Measurements from ENCODE around the gene ZNRF2.
"Not testable (repeated sequence)": the region's sequence is repeated elsewhere in the genome, so short reads cannot be mapped to it uniquely, and the experiment has no call there.

The ZNRF2 gene

GRCh38 chr7:30251708-30252329 lies 32.6 kb upstream of the ZNRF2 start:
- DNase-seq (ENCODE audit: low read depth in 1 of 2, low spot score in 1 of 2) = no peak
- TF ChIP-seq JUND (IDR thresholded peaks at IDR 0.05; ENCODE audit: low read depth) = no peak
- in situ Hi-C loops (cut with HindIII; ENCODE audit: low pct_unique_long_range_greater_than_20kb, low sequenced_read_pairs) = no loop called here

GRCh38 chr7:30252885-30253795 lies 31.3 kb upstream of the ZNRF2 start:
- DNase-seq (ENCODE audit: low read depth in 1 of 2, low spot score in 1 of 2) = peak; percentile 58 to 84
- in situ Hi-C loops (cut with HindIII; ENCODE audit: low pct_unique_long_range_greater_than_20kb, low sequenced_read_pairs) = no loop called here
- TF ChIP-seq JUND (IDR thresholded peaks at IDR 0.05; ENCODE audit: low read depth) = no peak

- no peak for TF ChIP-seq JUND (IDR thresholded peaks at IDR 0.05; ENCODE audit: low read depth)
- DNase-seq (ENCODE audit: low read depth in 1 of 2, low spot score in 1 of 2) = no peak
- in situ Hi-C loops (cut with HindIII; ENCODE audit: low pct_unique_long_range_greater_than_20kb, low sequenced_read_pairs) = no loop called here
Observed at GRCh38 chr7:30253796-30254165, 30.6 kb upstream of the ZNRF2 start.

GRCh38 chr7:30254248-30254647 lies 30.1 kb upstream of the ZNRF2 start:
- DNase-seq (ENCODE audit: low read depth in 1 of 2, low spot score in 1 of 2) = no peak
- in situ Hi-C loops (cut with HindIII; ENCODE audit: low pct_unique_long_range_greater_than_20kb, low sequenced_read_pairs) = no loop called here
- TF ChIP-seq JUND (IDR thresholded peaks at IDR 0.05; ENCODE audit: low read depth) = no peak

GRCh38 chr7:30254717-30255063 lies 29.7 kb upstream of the ZNRF2 start:
- DNase-seq (ENCODE audit: low read depth in 1 of 2, low spot score in 1 of 2) = no peak
- no peak for TF ChIP-seq JUND (IDR thresholded peaks at IDR 0.05; ENCODE audit: low read depth)
- in situ Hi-C loops (cut with HindIII; ENCODE audit: low pct_unique_long_range_greater_than_20kb, low sequenced_read_pairs) = no loop called here

GRCh38 chr7:30255064-30255769 lies 29.2 kb upstream of the ZNRF2 start:
- in situ Hi-C loops (cut with HindIII; ENCODE audit: low pct_unique_long_range_greater_than_20kb, low sequenced_read_pairs) = no loop called here
- DNase-seq (ENCODE audit: low read depth in 1 of 2, low spot score in 1 of 2) = no peak
- no peak for TF ChIP-seq JUND (IDR thresholded peaks at IDR 0.05; ENCODE audit: low read depth)

- in situ Hi-C loops (cut with HindIII; ENCODE audit: low pct_unique_long_range_greater_than_20kb, low sequenced_read_pairs) = no loop called here
- no peak for DNase-seq (ENCODE audit: low read depth in 1 of 2, low spot score in 1 of 2)
Observed at GRCh38 chr7:30256349-30256858, 28.0 kb upstream of the ZNRF2 start.

GRCh38 chr7:30260246-30260768 lies 24.1 kb upstream of the ZNRF2 start:
- no peak for TF ChIP-seq JUND (IDR thresholded peaks at IDR 0.05; ENCODE audit: low read depth)
- DNase-seq (ENCODE audit: low read depth in 1 of 2, low spot score in 1 of 2) = no peak
- in situ Hi-C loops (cut with HindIII; ENCODE audit: low pct_unique_long_range_greater_than_20kb, low sequenced_read_pairs) = no loop called here

More at GRCh38 chr7:30256349-30256858, 28.0 kb upstream of the ZNRF2 start:
- TF ChIP-seq JUND (IDR thresholded peaks at IDR 0.05; ENCODE audit: low read depth) = no peak

GRCh38 chr7:30263090-30263710 lies 21.2 kb upstream of the ZNRF2 start:
- no peak for DNase-seq (ENCODE audit: low read depth in 1 of 2, low spot score in 1 of 2)
- no peak for TF ChIP-seq JUND (IDR thresholded peaks at IDR 0.05; ENCODE audit: low read depth)
- in situ Hi-C loops (cut with HindIII; ENCODE audit: low pct_unique_long_range_greater_than_20kb, low sequenced_read_pairs) = no loop called here

- no peak for TF ChIP-seq JUND (IDR thresholded peaks at IDR 0.05; ENCODE audit: low read depth)
- no peak for DNase-seq (ENCODE audit: low read depth in 1 of 2, low spot score in 1 of 2)
- in situ Hi-C loops (cut with HindIII; ENCODE audit: low pct_unique_long_range_greater_than_20kb, low sequenced_read_pairs) = no loop called here
Observed at GRCh38 chr7:30264052-30264451, 20.3 kb upstream of the ZNRF2 start.

- DNase-seq (ENCODE audit: low read depth in 1 of 2, low spot score in 1 of 2); in situ Hi-C loops (cut with HindIII; ENCODE audit: low pct_unique_long_range_greater_than_20kb, low sequenced_read_pairs): not testable (repeated sequence)
Observed at GRCh38 chr7:30265189-30265588, 19.2 kb upstream of the ZNRF2 start.

- DNase-seq (ENCODE audit: low read depth in 1 of 2, low spot score in 1 of 2) = no peak
- TF ChIP-seq JUND (IDR thresholded peaks at IDR 0.05; ENCODE audit: low read depth) = no peak
- in situ Hi-C loops (cut with HindIII; ENCODE audit: low pct_unique_long_range_greater_than_20kb, low sequenced_read_pairs) = no loop called here
Observed at GRCh38 chr7:30266686-30267085, 17.7 kb upstream of the ZNRF2 start.
